ENCODE measurements around the gene EPN1. TPM values are rescaled to one million over a fixed set of nuclear protein-coding genes. Genes with fewer than 3 reads are reported as not detected.
"Not testable (repeated sequence)": the region's sequence is repeated elsewhere in the genome, so short reads cannot be mapped to it uniquely, and the experiment has no call there.

Gene EPN1
- total and polyA plus RNA-seq, 2 experiments from 2014 or later = 47.1 to 223 TPM

GRCh38 chr19:55717879-55718711, 43.1 kb downstream of the EPN1 start:
- not testable (repeated sequence) for H3K4me2 ChIP-seq; H3K27ac Mint-ChIP-seq; H3K27ac ChIP-seq (ENCODE audit: low read depth); H3K4me1 Mint-ChIP-seq; H3K36me3 ChIP-seq (ENCODE audit: insufficient read depth); H3K9me2 ChIP-seq (ENCODE audit: insufficient read depth); H3K4me3 Mint-ChIP-seq; H3K4me3 ChIP-seq; H4K20me1 ChIP-seq (replicated peaks; ENCODE audit: insufficient read depth); ATAC-seq; H3K79me2 ChIP-seq (replicated peaks; ENCODE audit: insufficient read depth); H3K27me3 ChIP-seq (ENCODE audit: insufficient read depth); H2AFZ ChIP-seq; H3K4me1 ChIP-seq (ENCODE audit: insufficient read depth); H3F3A ChIP-seq (replicated peaks; ENCODE audit: low read depth); DNase-seq (ENCODE audit: low spot score)
- Mint-ChIP-seq H3K9me3 (peaks cover 94% of the 10 kb centered on the region), H3K27me3 (ENCODE audit: insufficient read depth, low read depth, poor library complexity) (peaks cover 14% of the 10 kb centered on the region), H3K36me3 (ENCODE audit: low read depth) (peaks cover 55% of the 10 kb centered on the region)

GRCh38 chr19:55720214-55720746, 45.3 kb downstream of the EPN1 start:
- TF ChIP-seq STAT1 (IDR thresholded peaks at IDR 0.05; ENCODE audit: unreplicated experiment) = no peak
- TF ChIP-seq POLR2AphosphoS5 (IDR thresholded peaks at IDR 0.05; ENCODE audit: low read depth) = no peak
- no peak for TF ChIP-seq ZNF331 (CRISPR knock-in tag; IDR thresholded peaks at IDR 0.05; ENCODE audit: low read depth)
- TF ChIP-seq CREB1 (CRISPR knock-in tag; IDR thresholded peaks at IDR 0.05; ENCODE audit: low read depth) = no peak
- TF ChIP-seq REST (IDR thresholded peaks at IDR 0.05; ENCODE audit: unreplicated experiment) = no peak
- no peak for TF ChIP-seq NANOG (IDR thresholded peaks at IDR 0.05; ENCODE audit: borderline replicate concordance)
- no peaks in the 10 kb centered on the region for H3K27me3 ChIP-seq (ENCODE audit: insufficient read depth)
- ATAC-seq (no peak), DNase-seq (ENCODE audit: low spot score) (no peak)
- H3K9me3 Mint-ChIP-seq = peaks cover 94% of the 10 kb centered on the region
- no peaks in the 10 kb centered on the region for H4K20me1 ChIP-seq (replicated peaks; ENCODE audit: insufficient read depth)
- H3K4me2 ChIP-seq = no peak overlapping the region
- no peaks in the 10 kb centered on the region for H3K4me1 ChIP-seq (ENCODE audit: insufficient read depth)
- no peaks in the 10 kb centered on the region for H3K4me1 Mint-ChIP-seq
- H3K27ac Mint-ChIP-seq = no peak overlapping the region
- no peaks in the 10 kb centered on the region for H3K9me2 ChIP-seq (ENCODE audit: insufficient read depth)
- no peak overlapping the region for H3K4me3 ChIP-seq
- no peaks in the 10 kb centered on the region for H3F3A ChIP-seq (replicated peaks; ENCODE audit: low read depth)
- no peak overlapping the region for H3K27ac ChIP-seq (ENCODE audit: low read depth)
- peaks cover 45% of the 10 kb centered on the region for H3K36me3 Mint-ChIP-seq (ENCODE audit: low read depth)
- peaks cover 3% of the 10 kb centered on the region for H3K27me3 Mint-ChIP-seq (ENCODE audit: insufficient read depth, low read depth, poor library complexity)
- no peak overlapping the region for H3K4me3 Mint-ChIP-seq
- no peak overlapping the region for H2AFZ ChIP-seq
- no peaks in the 10 kb centered on the region for H3K79me2 ChIP-seq (replicated peaks; ENCODE audit: insufficient read depth)
- peaks cover 3% of the 10 kb centered on the region; the same call in 1 of the 2 replicates for H3K36me3 ChIP-seq (ENCODE audit: insufficient read depth)

All from GM23338 (cell line).